AG04449 (cell line): ENCODE measurements around the gene LRWD1.

ENCODE experiments used
- CTCF ChIA-PET: fragments of 350-600 bp; formaldehyde crosslinking; extraction: SDS; loops from one replicate; lab custom pipeline; 2021; ENCODE audit warnings: antibody characterized with exemption; lab: Yijun Ruan, JAX
- POLR2A ChIA-PET: fragments of 400-600, 350-600 bp; formaldehyde crosslinking; extraction: SDS; loops from one replicate; lab custom pipeline; 2020; ENCODE audit warnings: antibody characterized with exemption, inconsistent platforms; lab: Yijun Ruan, JAX
- DNase-seq: peaks from one replicate; pipeline ENCODE4 v3.0.0-alpha.2; 2010; ENCODE audit warnings: low read depth, low spot score
- H3K4me3 ChIP-seq: 2 replicates; pipeline ENCODE4 v1.5.1; 2011; ENCODE audit warnings: low read depth, mild to moderate bottlenecking, control low read depth, low read length
- CTCF ChIP-seq: IDR thresholded peaks from one replicate; pipeline ENCODE4 v1.5.1; 2011; ENCODE audit warnings: mild to moderate bottlenecking, moderate library complexity, low read length, control low read depth, inconsistent platforms; ENCODE audit not compliant: insufficient read depth; ENCODE audit errors: missing control alignments

Gene LRWD1

GRCh38 chr7:102447311-102447710, 17.5 kb upstream of the LRWD1 start:
- no peak for TF ChIP-seq CTCF
- ChIA-PET CTCF (interaction anchor here (0.9 kb wide), 1 partner anchor 19 kb away, joined by 3 read pairs; no protein-coding TSS in a partner anchor), POLR2A (interaction anchor here (1.0 to 1.6 kb wide), 2 partner anchors 12 to 13 kb away, joined by 3 to 4 read pairs; no protein-coding TSS in a partner anchor)
- DNase-seq: no peak
- H3K4me3 ChIP-seq: no peak overlapping the region

- ChIA-PET CTCF (no interaction called here), POLR2A (no interaction called here)
Measured at GRCh38 chr7:102449136-102449535, 15.6 kb upstream of the LRWD1 start.

GRCh38 chr7:102450242-102450641, 14.5 kb upstream of the LRWD1 start:
- DNase-seq: no peak
- no peak overlapping the region for H3K4me3 ChIP-seq
- ChIA-PET CTCF (interaction anchor here (1.0 to 1.7 kb wide), 2 partner anchors 17 to 171 kb away, joined by 3 read pairs; no protein-coding TSS in a partner anchor), POLR2A (no interaction called here)
- no peak for TF ChIP-seq CTCF

More at GRCh38 chr7:102449136-102449535, 15.6 kb upstream of the LRWD1 start:
- no peak overlapping the region for H3K4me3 ChIP-seq
- no peak for DNase-seq
- TF ChIP-seq CTCF: no peak

GRCh38 chr7:102451371-102452054, 13.3 kb upstream of the LRWD1 start:
- CTCF ChIA-PET: interaction anchor here (0.8 to 1.1 kb wide), 2 partner anchors 9 to 13 kb away, joined by 3 read pairs; partner anchors contain the start of genes ALKBH4 and LRWD1
- TF ChIP-seq CTCF: no peak
- DNase-seq: no peak
- POLR2A ChIA-PET: no interaction called here
- H3K4me3 ChIP-seq: no peak overlapping the region

GRCh38 chr7:102452451-102452850, 12.3 kb upstream of the LRWD1 start:
- no peak for TF ChIP-seq CTCF
- H3K4me3 ChIP-seq: no peak overlapping the region
- POLR2A ChIA-PET: no interaction called here
- no peak for DNase-seq
- CTCF ChIA-PET: interaction anchor here (0.8 to 1.1 kb wide), 3 partner anchors 8 to 13 kb away, joined by 3 to 6 read pairs (median 3); partner anchors contain the start of genes ALKBH4 and LRWD1

- H3K4me3 ChIP-seq: no peak overlapping the region
- no peak for TF ChIP-seq CTCF
- ChIA-PET POLR2A (no interaction called here), CTCF (interaction anchor here (4.0 kb wide), 1 partner anchor 13 kb away, joined by 25 read pairs; the partner anchor contains the start of genes ALKBH4 and LRWD1)
- no peak for DNase-seq
Measured at GRCh38 chr7:102453319-102453718, 11.5 kb upstream of the LRWD1 start.
